Type B pancreatic cell (in vitro differentiated cells): ENCODE measurements around the gene ELL2. TPM values are rescaled to one million over a fixed set of nuclear protein-coding genes. Genes with fewer than 3 reads are reported as not detected.
A peak's percentile ranks its signal among the peaks of the same experiment; 100 is the strongest.
"Not testable (repeated sequence)": the region's sequence is repeated elsewhere in the genome, so short reads cannot be mapped to it uniquely, and the experiment has no call there.

Source experiments
- DNase-seq: peaks from one replicate; pipeline ENCODE4 v3.0.0; 2021; ENCODE audit warnings: mixed read lengths; ENCODE audit not compliant: unreplicated experiment; ENCODE audit errors: extremely low spot score
- H3K27ac Mint-ChIP-seq: 2 replicates; pipeline ENCODE4 v1.8.0; 2021; ENCODE audit warnings: mild to moderate bottlenecking, mixed read lengths
- H3K27me3 Mint-ChIP-seq: 2 replicates; pipeline ENCODE4 v1.8.0; 2021; ENCODE audit warnings: mixed read lengths
- H3K36me3 Mint-ChIP-seq: 2 replicates; pipeline ENCODE4 v1.8.0; 2021; ENCODE audit warnings: mixed read lengths
- H3K4me1 Mint-ChIP-seq: one replicate; pipeline ENCODE4 v1.8.0; 2021; ENCODE audit warnings: mixed read lengths; ENCODE audit not compliant: unreplicated experiment
- H3K4me3 Mint-ChIP-seq: 2 replicates; pipeline ENCODE4 v1.8.0; 2021; ENCODE audit warnings: mild to moderate bottlenecking, mixed read lengths
- H3K9me3 Mint-ChIP-seq: 2 replicates; pipeline ENCODE4 v1.8.0; 2021; ENCODE audit warnings: mixed read lengths
- total RNA-seq: library from RNA; stranded (reverse); gene quantifications from 2 replicates; pipeline ENCODE4 v1.2.1, GENCODE V29; 2021; ENCODE audit warnings: low replicate concordance
- TF ChIP-seq, protein P1 (sequence below): fragments of 200-600 bp; sonication (generic); conservative IDR thresholded peaks from 2 replicates; pipeline ENCODE4 v1.5.0; 2021; ENCODE audit warnings: antibody characterized with exemption, mild to moderate bottlenecking

The ELL2 gene
- total RNA-seq, 1 donor from 2014 or later = 33.9 TPM

DNA sequence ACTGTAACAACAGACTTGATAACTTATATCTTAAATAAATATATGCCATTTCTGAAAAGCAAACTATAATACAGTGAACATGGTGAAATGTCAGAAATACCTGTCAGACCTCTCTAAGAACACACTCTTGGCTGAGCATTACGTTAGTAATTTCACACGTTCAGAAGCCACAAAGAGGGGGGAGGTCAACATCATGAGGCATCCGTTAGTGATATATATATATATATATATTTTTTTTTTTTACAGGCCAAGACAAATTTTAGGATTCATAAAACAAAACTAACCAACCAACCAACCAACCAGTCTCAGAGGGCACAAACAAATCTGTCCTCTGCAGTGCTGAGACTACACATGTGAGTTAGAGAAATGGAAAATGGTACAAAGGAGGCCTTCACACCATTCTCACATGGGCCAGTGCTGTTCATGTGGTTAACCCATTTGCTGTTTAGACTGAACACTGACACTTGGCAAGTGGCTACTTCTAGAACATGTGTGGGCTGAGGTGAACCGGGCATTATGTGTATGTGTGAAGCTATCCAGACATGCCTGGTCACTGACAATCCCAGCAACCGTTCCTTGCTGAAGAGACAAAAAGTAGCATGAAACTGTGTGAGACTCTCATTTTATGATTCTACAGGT is 54.5 kb downstream of the ELL2 start:
- Mint-ChIP-seq H3K9me3 (no peaks in the 10 kb centered on the region), H3K4me3 (no peak overlapping the region), H3K27ac (peak overlapping the region; percentile 42), H3K27me3 (no peaks in the 10 kb centered on the region), H3K4me1 (peaks cover 13% of the 10 kb centered on the region), H3K36me3 (peaks cover 2% of the 10 kb centered on the region)
- TF ChIP-seq, protein P1, sequence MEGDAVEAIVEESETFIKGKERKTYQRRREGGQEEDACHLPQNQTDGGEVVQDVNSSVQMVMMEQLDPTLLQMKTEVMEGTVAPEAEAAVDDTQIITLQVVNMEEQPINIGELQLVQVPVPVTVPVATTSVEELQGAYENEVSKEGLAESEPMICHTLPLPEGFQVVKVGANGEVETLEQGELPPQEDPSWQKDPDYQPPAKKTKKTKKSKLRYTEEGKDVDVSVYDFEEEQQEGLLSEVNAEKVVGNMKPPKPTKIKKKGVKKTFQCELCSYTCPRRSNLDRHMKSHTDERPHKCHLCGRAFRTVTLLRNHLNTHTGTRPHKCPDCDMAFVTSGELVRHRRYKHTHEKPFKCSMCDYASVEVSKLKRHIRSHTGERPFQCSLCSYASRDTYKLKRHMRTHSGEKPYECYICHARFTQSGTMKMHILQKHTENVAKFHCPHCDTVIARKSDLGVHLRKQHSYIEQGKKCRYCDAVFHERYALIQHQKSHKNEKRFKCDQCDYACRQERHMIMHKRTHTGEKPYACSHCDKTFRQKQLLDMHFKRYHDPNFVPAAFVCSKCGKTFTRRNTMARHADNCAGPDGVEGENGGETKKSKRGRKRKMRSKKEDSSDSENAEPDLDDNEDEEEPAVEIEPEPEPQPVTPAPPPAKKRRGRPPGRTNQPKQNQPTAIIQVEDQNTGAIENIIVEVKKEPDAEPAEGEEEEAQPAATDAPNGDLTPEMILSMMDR = no peak
- DNase-seq = no peak

DNA sequence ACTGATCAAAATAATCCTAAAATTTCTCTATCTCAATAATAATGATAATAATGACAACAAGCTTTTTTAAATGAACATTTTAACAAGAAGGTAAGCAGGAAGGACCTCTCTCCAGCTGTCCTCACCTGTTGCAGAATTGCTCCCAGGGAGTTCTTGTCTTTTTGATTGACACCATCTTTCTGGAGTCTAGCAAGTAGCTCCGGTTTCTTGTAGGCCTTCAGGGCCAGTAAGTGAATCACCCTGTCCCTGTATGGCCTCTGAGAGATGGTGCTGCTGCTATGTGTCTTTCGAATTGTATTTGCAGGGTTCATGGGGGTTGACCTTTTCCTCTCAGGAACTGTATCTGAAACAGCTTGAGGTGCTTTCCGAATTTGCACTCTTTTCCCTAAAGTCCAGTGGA is 55.3 kb downstream of the ELL2 start:
- not testable (repeated sequence) for DNase-seq, H3K9me3 Mint-ChIP-seq, H3K36me3 Mint-ChIP-seq, H3K27me3 Mint-ChIP-seq, H3K27ac Mint-ChIP-seq, H3K4me3 Mint-ChIP-seq
- H3K4me1 Mint-ChIP-seq = peaks cover 12% of the 10 kb centered on the region

DNA sequence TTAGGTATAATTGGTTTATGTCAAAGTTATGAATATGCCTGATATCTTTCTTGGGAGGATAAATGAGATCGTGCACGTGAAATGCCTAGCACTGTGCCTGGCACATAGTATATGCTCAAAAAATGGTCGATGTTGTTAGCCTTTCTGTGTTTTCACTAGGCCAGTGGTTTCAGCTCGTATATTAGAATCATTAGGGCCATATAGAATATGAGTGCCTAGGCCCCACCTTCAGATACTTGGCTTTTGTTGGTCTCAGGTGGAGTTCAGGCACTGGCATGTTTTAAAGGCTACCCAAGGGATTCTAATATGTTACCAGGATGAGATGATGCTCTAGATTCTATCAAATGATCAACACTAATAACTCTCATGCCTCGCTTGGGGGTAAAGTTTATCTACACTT is 56.8 kb downstream of the ELL2 start:
- peaks cover 12% of the 10 kb centered on the region for H3K4me1 Mint-ChIP-seq
- H3K36me3 Mint-ChIP-seq = peaks cover 4% of the 10 kb centered on the region
- no peak overlapping the region for H3K27ac Mint-ChIP-seq
- TF ChIP-seq, protein P1 = no peak
- H3K9me3 Mint-ChIP-seq = no peaks in the 10 kb centered on the region
- no peak for DNase-seq
- H3K27me3 Mint-ChIP-seq = no peaks in the 10 kb centered on the region
- no peak overlapping the region for H3K4me3 Mint-ChIP-seq

DNA sequence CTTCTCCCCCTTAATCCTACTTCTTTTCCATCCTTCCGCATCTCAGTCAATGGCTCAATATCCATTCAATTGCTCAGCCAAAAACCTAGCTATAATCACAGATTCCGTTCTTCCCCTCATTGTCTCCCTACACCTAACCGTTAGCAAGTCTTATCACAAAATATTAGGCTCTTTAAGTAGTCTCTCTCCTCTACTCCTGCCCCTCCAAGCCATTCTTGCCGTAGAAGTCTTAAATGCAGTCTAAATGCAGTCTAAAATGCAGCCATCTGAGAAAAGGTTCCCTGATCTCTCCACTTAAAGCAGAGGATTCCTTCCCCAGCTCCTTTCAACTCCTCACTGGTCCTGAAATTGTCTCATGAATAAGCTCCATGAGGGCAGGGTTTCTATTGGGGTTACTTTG is 57.8 kb downstream of the ELL2 start:
- Mint-ChIP-seq H3K27ac (no peak overlapping the region), H3K4me1 (peaks cover 6% of the 10 kb centered on the region), H3K36me3 (peaks cover 4% of the 10 kb centered on the region), H3K4me3 (no peak overlapping the region), H3K27me3 (no peaks in the 10 kb centered on the region), H3K9me3 (no peaks in the 10 kb centered on the region)
- TF ChIP-seq, protein P1 = no peak
- DNase-seq = no peak

DNA sequence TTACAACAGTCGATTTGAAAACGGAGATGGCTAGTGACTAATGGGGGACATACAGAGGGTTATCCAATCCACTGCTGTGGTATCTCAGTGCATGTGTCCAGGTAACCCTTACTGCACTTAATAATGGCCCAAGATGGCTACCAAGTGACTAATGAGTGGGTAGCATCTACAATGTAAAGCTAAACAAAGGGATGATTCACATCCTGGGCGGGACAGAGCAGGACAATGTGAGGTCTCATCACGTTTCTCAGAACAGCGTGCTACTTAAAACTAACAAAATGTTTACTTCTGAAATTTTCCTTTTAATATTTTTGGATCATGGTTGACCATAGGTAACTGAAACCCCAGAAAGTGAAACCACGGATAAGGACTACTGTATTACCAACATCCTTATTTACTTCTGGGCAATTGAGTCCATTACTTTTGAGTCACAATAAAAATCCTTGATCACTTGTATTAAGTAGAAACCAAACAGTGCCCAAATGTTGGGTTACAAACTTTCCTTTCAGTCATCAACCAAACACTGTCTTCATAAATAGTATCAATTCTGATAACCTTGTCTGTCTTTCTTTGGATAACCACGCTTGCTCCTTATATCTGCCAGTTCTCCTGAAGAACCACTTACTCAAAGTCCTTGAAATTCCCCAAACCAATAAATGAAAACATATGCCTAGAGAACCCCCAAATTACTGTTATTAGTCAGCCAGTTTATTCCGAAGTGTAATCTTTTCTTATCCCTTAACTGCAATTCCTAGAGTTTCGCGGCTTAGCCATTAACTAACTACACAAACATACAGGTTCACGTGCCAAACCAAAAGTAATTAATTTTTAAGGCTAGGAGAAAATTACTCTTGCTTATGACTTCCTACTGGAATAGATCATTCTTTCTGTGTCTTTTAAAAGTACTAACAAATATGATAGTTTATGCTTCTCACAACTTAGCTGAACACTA is 59.7 kb downstream of the ELL2 start:
- H3K27ac Mint-ChIP-seq = no peak overlapping the region
- no peak for DNase-seq

More for the DNA sequence above, 59.7 kb downstream of the ELL2 start:
- no peak overlapping the region for H3K4me3 Mint-ChIP-seq
- peaks cover 4% of the 10 kb centered on the region for H3K4me1 Mint-ChIP-seq
- TF ChIP-seq, protein P1 = no peak
- H3K9me3 Mint-ChIP-seq = no peaks in the 10 kb centered on the region
- H3K27me3 Mint-ChIP-seq = no peaks in the 10 kb centered on the region
- peaks cover 10% of the 10 kb centered on the region for H3K36me3 Mint-ChIP-seq
